Trophoblast cell (in vitro differentiated cells and primary cell): ENCODE results near the gene SPAST.
"Not testable (repeated sequence)": the region's sequence is repeated elsewhere in the genome, so short reads cannot be mapped to it uniquely, and the experiment has no call there.

Experiments
- DNase-seq, 2 donors: peaks; one replicate each; pipeline ENCODE4 v3.0.0-alpha.2; 2016
- H2AFZ ChIP-seq: 2 replicates; pipeline ENCODE4 v1.6.1; 2013; ENCODE audit warnings: low read length, moderate library complexity, mild to moderate bottlenecking; ENCODE audit not compliant: insufficient read depth, poor library complexity
- H2AK5ac ChIP-seq: 2 replicates; pipeline ENCODE4 v1.6.1; 2013; ENCODE audit warnings: mild to moderate bottlenecking, low read length
- H2BK120ac ChIP-seq: 2 replicates; pipeline ENCODE4 v1.6.1; 2013; ENCODE audit warnings: low read length, mild to moderate bottlenecking, moderate library complexity; ENCODE audit not compliant: insufficient read depth, poor library complexity
- H2BK12ac ChIP-seq: 2 replicates; pipeline ENCODE4 v1.6.1; 2013; ENCODE audit warnings: mild to moderate bottlenecking, low read length, moderate library complexity
- H2BK5ac ChIP-seq: 2 replicates; pipeline ENCODE4 v1.6.1; 2013; ENCODE audit warnings: low read length, low read depth, moderate library complexity, mild to moderate bottlenecking; ENCODE audit not compliant: poor library complexity
- H3K14ac ChIP-seq: 2 replicates; pipeline ENCODE4 v1.6.1; 2013; ENCODE audit warnings: mild to moderate bottlenecking, low read length
- H3K18ac ChIP-seq: 2 replicates; pipeline ENCODE4 v1.6.1; 2013; ENCODE audit warnings: mild to moderate bottlenecking, low read length
- H3K23ac ChIP-seq: 2 replicates; pipeline ENCODE4 v1.6.1; 2013; ENCODE audit warnings: low read length
- H3K27ac ChIP-seq: 2 replicates; pipeline ENCODE4 v1.5.1; 2013; ENCODE audit warnings: low read depth, mild to moderate bottlenecking, inconsistent platforms, low read length, moderate library complexity
- H3K27me3 ChIP-seq: 2 replicates; pipeline ENCODE4 v1.6.1; 2013; ENCODE audit warnings: inconsistent platforms, mild to moderate bottlenecking, low read length, moderate library complexity; ENCODE audit not compliant: insufficient read depth
- H3K36me3 ChIP-seq, 2 experiments: 1 replicate in 1 of 2; 2 replicates in 1 of 2; pipeline ENCODE4 v1.6.1; 2013; ENCODE audit warnings: low read length in 2 of 2, mild to moderate bottlenecking in 2 of 2, moderate library complexity in 1 of 2; ENCODE audit not compliant: insufficient read depth in 2 of 2, control insufficient read depth in 1 of 2
- H3K4ac ChIP-seq: 2 replicates; pipeline ENCODE4 v1.6.1; 2013; ENCODE audit warnings: low read depth, mild to moderate bottlenecking, low read length, moderate library complexity
- H3K4me1 ChIP-seq, 2 experiments: 1 replicate in 1 of 2; 2 replicates in 1 of 2; pipeline ENCODE4 v1.6.1; 2013; ENCODE audit warnings: low read length in 2 of 2, mild to moderate bottlenecking in 2 of 2, moderate library complexity in 1 of 2; ENCODE audit not compliant: insufficient read depth in 2 of 2, control insufficient read depth in 1 of 2
- H3K4me2 ChIP-seq: 2 replicates; pipeline ENCODE4 v1.6.1; 2013; ENCODE audit warnings: inconsistent platforms, mild to moderate bottlenecking, low read length, moderate library complexity
- H3K4me3 ChIP-seq: 2 replicates; pipeline ENCODE4 v1.5.1; 2013; ENCODE audit warnings: mild to moderate bottlenecking, low read depth, low read length, inconsistent platforms
- H3K79me1 ChIP-seq: one replicate; pipeline ENCODE4 v1.6.1; 2013; ENCODE audit warnings: low read length
- H3K79me2 ChIP-seq: 2 replicates; pipeline ENCODE4 v1.6.1; 2013; ENCODE audit warnings: low read length, mild to moderate bottlenecking; ENCODE audit not compliant: control insufficient read depth, insufficient read depth, poor library complexity
- H3K9ac ChIP-seq: 2 replicates; pipeline ENCODE4 v1.6.1; 2013; ENCODE audit warnings: mild to moderate bottlenecking, low read length
- H3K9me3 ChIP-seq: 2 replicates; pipeline ENCODE4 v1.6.1; 2013; ENCODE audit warnings: low read depth, mild to moderate bottlenecking, control low read depth, inconsistent platforms, low read length; ENCODE audit not compliant: insufficient read depth
- H4K12ac ChIP-seq: 2 replicates; pipeline ENCODE4 v1.6.1; 2013; ENCODE audit warnings: low read depth, mild to moderate bottlenecking, low read length, moderate library complexity
- H4K8ac ChIP-seq: 2 replicates; pipeline ENCODE4 v1.6.1; 2013; ENCODE audit warnings: low read depth, mild to moderate bottlenecking, low read length, moderate library complexity
- H4K91ac ChIP-seq: one replicate; pipeline ENCODE4 v1.6.1; 2013; ENCODE audit warnings: low read depth, mild to moderate bottlenecking, low read length, moderate library complexity
- WGBS: extraction: QIAGEN DNeasy Blood & Tissue Kit; methylation state at CpG from one replicate; pipeline ENCODE4 v1.1.7; 2013; ENCODE audit warnings: missing lambda C conversion rate; ENCODE audit not compliant: insufficient read length, insufficient coverage; ENCODE audit errors: extremely low coverage; 5-methylcytosine and 5-hydroxymethylcytosine counted together

Gene SPAST

DNA sequence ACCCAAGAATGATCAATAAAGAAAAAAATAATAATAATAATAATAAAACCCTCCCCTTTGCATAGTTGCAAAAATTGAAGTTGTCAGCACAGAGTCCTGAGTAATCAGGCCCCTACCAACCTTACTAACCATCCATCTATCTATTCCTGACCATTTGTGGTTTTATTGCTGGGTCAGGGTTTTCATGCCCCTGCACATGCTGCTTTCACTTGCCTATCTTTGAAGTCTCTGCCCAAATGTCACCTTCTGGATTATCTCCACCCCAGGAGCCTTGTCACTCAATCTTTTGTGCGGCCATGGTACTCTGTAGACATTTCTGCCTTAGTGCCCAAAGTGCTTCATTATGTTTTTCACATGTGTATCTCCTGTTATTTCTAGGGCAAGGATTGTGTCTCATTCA is 137.5 kb downstream of the SPAST start:
- WGBS, result no CpG with 5 or more reads among the region's 1 CpG
- Histone ChIP-seq H3K36me3 (peaks cover 8 to 9% of the 10 kb centered on the region in 2 experiments), H3K14ac (no peak overlapping the region), H2BK5ac (no peak overlapping the region), H3K4me3 (no peak overlapping the region), H3K79me2 (no peaks in the 10 kb centered on the region), H2BK12ac (no peak overlapping the region), H2BK120ac (no peak overlapping the region), H3K27me3 (no peaks in the 10 kb centered on the region), H4K91ac (no peak overlapping the region), H3K79me1 (no peaks in the 10 kb centered on the region), H3K9ac (no peak overlapping the region), H2AK5ac (no peak overlapping the region), H2AFZ (no peak overlapping the region), H3K4ac (no peak overlapping the region), H3K4me1 (no peaks in the 10 kb centered on the region), H3K4me2 (no peak overlapping the region), H3K9me3 (no peaks in the 10 kb centered on the region), H3K23ac (no peak overlapping the region), H4K8ac (no peak overlapping the region), H3K18ac (no peak overlapping the region), H4K12ac (no peak overlapping the region), H3K27ac (no peak overlapping the region)
- no peak for DNase-seq

- H3K4me2 ChIP-seq, result not testable (repeated sequence)
These were observed 140.1 kb downstream of the SPAST start for GRCh38 chr2:32203428-32203827.

More at GRCh38 chr2:32203428-32203827, 140.1 kb downstream of the SPAST start:
- Histone ChIP-seq H3K27ac (peak overlapping the region; percentile 43), H3K36me3 (peaks cover 8 to 10% of the 10 kb centered on the region in 2 experiments)
- no CpG with 5 or more reads among the region's 3 CpGs for WGBS
- not testable (repeated sequence) for H4K8ac ChIP-seq, H3K4me1 ChIP-seq, H2BK12ac ChIP-seq, H3K9me3 ChIP-seq, H3K4ac ChIP-seq, H3K18ac ChIP-seq, H3K79me2 ChIP-seq, H2BK120ac ChIP-seq, H3K14ac ChIP-seq, H4K91ac ChIP-seq, H3K23ac ChIP-seq, H2AFZ ChIP-seq, H3K79me1 ChIP-seq, H3K4me3 ChIP-seq, H2BK5ac ChIP-seq, H4K12ac ChIP-seq, H2AK5ac ChIP-seq, H3K27me3 ChIP-seq, H3K9ac ChIP-seq
- DNase-seq, result peak in 1 of 2 donors; percentile 18
